Astrocyte (in vitro differentiated cells and primary cell): ENCODE results near the gene TLR9. TPM values are rescaled to one million over a fixed set of nuclear protein-coding genes. Genes with fewer than 3 reads are reported as not detected.

ENCODE experiments used
- DNase-seq: peaks from one replicate; pipeline ENCODE4 v3.0.0-alpha.2; 2010; ENCODE audit warnings: low read depth
- FAIRE-seq: peaks from 2 replicates; lab custom pipeline; 2011; peaks lifted over from hg19 to GRCh38; lab: Jason Lieb, UNC
- H2AFZ ChIP-seq: 2 replicates; pipeline ENCODE4 v1.6.0; 2012; ENCODE audit warnings: low read depth, low read length, inconsistent platforms
- H3K27ac ChIP-seq: 2 replicates; pipeline ENCODE4 v1.5.1; 2011; ENCODE audit warnings: low read depth, low read length, inconsistent platforms
- H3K27me3 ChIP-seq: 2 replicates; pipeline ENCODE4 v1.6.0; 2011; ENCODE audit warnings: low read length, inconsistent platforms; ENCODE audit not compliant: insufficient read depth
- H3K36me3 ChIP-seq: 2 replicates; pipeline ENCODE4 v1.5.1; 2011; ENCODE audit warnings: low read length, inconsistent platforms; ENCODE audit not compliant: insufficient read depth
- H3K4me1 ChIP-seq: 2 replicates; pipeline ENCODE4 v1.5.1; 2011; ENCODE audit warnings: low read length, inconsistent platforms; ENCODE audit not compliant: insufficient read depth
- H3K4me2 ChIP-seq: 2 replicates; pipeline ENCODE4 v1.6.0; 2012; ENCODE audit warnings: low read length, inconsistent platforms
- H3K4me3 ChIP-seq: 2 replicates; pipeline ENCODE4 v1.5.1; 2011; ENCODE audit warnings: low read depth, mild to moderate bottlenecking, low read length, inconsistent platforms; ENCODE audit not compliant: insufficient read depth
- H3K79me2 ChIP-seq: 2 replicates; pipeline ENCODE4 v1.6.0; 2012; ENCODE audit warnings: mild to moderate bottlenecking, low read length, inconsistent platforms; ENCODE audit not compliant: insufficient read depth
- H3K9ac ChIP-seq: 2 replicates; pipeline ENCODE4 v1.6.0; 2012; ENCODE audit warnings: mild to moderate bottlenecking, low read length, inconsistent platforms
- H3K9me3 ChIP-seq: 2 replicates; pipeline ENCODE4 v1.5.1; 2012; ENCODE audit warnings: low read depth, mild to moderate bottlenecking, low read length, inconsistent platforms; ENCODE audit not compliant: insufficient read depth
- H4K20me1 ChIP-seq: 2 replicates; pipeline ENCODE4 v1.6.0; 2012; ENCODE audit warnings: low read length, inconsistent platforms; ENCODE audit not compliant: insufficient read depth
- H3K27ac Mint-ChIP-seq: one replicate; pipeline ENCODE4 v1.8.0; 2021; ENCODE audit warnings: mild to moderate bottlenecking, mixed read lengths; ENCODE audit not compliant: unreplicated experiment
- H3K27me3 Mint-ChIP-seq: one replicate; pipeline ENCODE4 v1.8.0; 2021; ENCODE audit warnings: low read depth, mixed read lengths; ENCODE audit not compliant: unreplicated experiment
- H3K36me3 Mint-ChIP-seq: one replicate; pipeline ENCODE4 v1.8.0; 2021; ENCODE audit warnings: low read depth, mixed read lengths; ENCODE audit not compliant: unreplicated experiment
- H3K4me1 Mint-ChIP-seq: one replicate; pipeline ENCODE4 v1.8.0; 2021; ENCODE audit warnings: low read depth, mixed read lengths; ENCODE audit not compliant: unreplicated experiment
- H3K4me3 Mint-ChIP-seq: one replicate; pipeline ENCODE4 v1.8.0; 2021; ENCODE audit warnings: mild to moderate bottlenecking, moderate library complexity, mixed read lengths; ENCODE audit not compliant: unreplicated experiment
- H3K9me3 Mint-ChIP-seq: one replicate; pipeline ENCODE4 v1.8.0; 2021; ENCODE audit warnings: mild to moderate bottlenecking, mixed read lengths; ENCODE audit not compliant: unreplicated experiment
- CTCF ChIP-seq: IDR thresholded peaks from 2 replicates; pipeline ENCODE4 v1.5.1; 2011; ENCODE audit warnings: low read depth, mild to moderate bottlenecking, inconsistent platforms, low read length, moderate library complexity; ENCODE audit not compliant: insufficient read depth
- EZH2 ChIP-seq: IDR thresholded peaks from 2 replicates; pipeline ENCODE4 v1.6.1; 2012; ENCODE audit warnings: mild to moderate bottlenecking, low read length, inconsistent platforms; ENCODE audit not compliant: insufficient read depth
- total RNA-seq: library from RNA; stranded (reverse); gene quantifications from 2 replicates; pipeline ENCODE4 v1.2.1, GENCODE V29; 2021

The TLR9 gene
- total RNA-seq, 1 donor from 2014 or later = 0.25 TPM

GRCh38 chr3:52246264-52246620, 20.8 kb upstream of the TLR9 start:
- DNase-seq (no peak), FAIRE-seq (no peak)
- H2AFZ ChIP-seq = peak overlapping the region; percentile 67
- TF ChIP-seq CTCF (no peak), EZH2 (no peak)
- peaks cover 20% of the 10 kb centered on the region for H3K36me3 Mint-ChIP-seq
- H4K20me1 ChIP-seq = peaks cover 37% of the 10 kb centered on the region
- H3K4me2 ChIP-seq = peak overlapping the region; percentile 92
- H3K4me1 Mint-ChIP-seq = peaks cover 7% of the 10 kb centered on the region
- peak overlapping the region; percentile 75 for H3K27ac Mint-ChIP-seq
- peak overlapping the region; percentile 61 for H3K4me3 ChIP-seq
- peaks cover 7% of the 10 kb centered on the region for H3K9me3 Mint-ChIP-seq
- H3K9me3 ChIP-seq = no peaks in the 10 kb centered on the region
- no peaks in the 10 kb centered on the region for H3K27me3 Mint-ChIP-seq
- H3K27me3 ChIP-seq = no peaks in the 10 kb centered on the region
- H3K79me2 ChIP-seq = peaks cover 5% of the 10 kb centered on the region
- peaks cover 20% of the 10 kb centered on the region for H3K4me1 ChIP-seq
- no peak overlapping the region for H3K27ac ChIP-seq
- H3K4me3 Mint-ChIP-seq = peak overlapping the region; percentile 77
- peak overlapping the region; percentile 74 for H3K9ac ChIP-seq
- peaks cover 13% of the 10 kb centered on the region for H3K36me3 ChIP-seq

- Histone ChIP-seq H3K27me3 (no peaks in the 10 kb centered on the region), H3K27ac (peak within 1 kb of the TSS; percentile 14), H3K9ac (peak within 1 kb of the TSS; percentile 74), H2AFZ (peak within 1 kb of the TSS; percentile 72), H3K4me1 (peaks cover 24% of the 10 kb centered on the region), H3K4me2 (peak within 1 kb of the TSS; percentile 92), H3K4me3 (peak within 1 kb of the TSS; percentile 61), H3K36me3 (peaks cover 13% of the 10 kb centered on the region), H4K20me1 (peaks cover 33% of the 10 kb centered on the region), H3K9me3 (no peaks in the 10 kb centered on the region), H3K79me2 (peaks cover 5% of the 10 kb centered on the region)
- FAIRE-seq (no peak), DNase-seq (no peak)
- H3K27me3 Mint-ChIP-seq = no peaks in the 10 kb centered on the region
- H3K27ac Mint-ChIP-seq = peak within 1 kb of the TSS; percentile 75
- H3K36me3 Mint-ChIP-seq = peaks cover 20% of the 10 kb centered on the region
- H3K4me1 Mint-ChIP-seq = peaks cover 13% of the 10 kb centered on the region
- TF ChIP-seq EZH2 = no peak
- no peak for TF ChIP-seq CTCF
- peak within 1 kb of the TSS; percentile 77 for H3K4me3 Mint-ChIP-seq
- peaks cover 7% of the 10 kb centered on the region for H3K9me3 Mint-ChIP-seq
Observed at GRCh38 chr3:52245322-52246263, 20.1 kb upstream of the TLR9 start, which contains the start of gene PPM1M. PPM1M (plus strand) TSS chr3:52245759; CDS start chr3:52245825, 66 bp downstream.
